Smooth muscle cell of the brain vasculature (primary cell): Measurements from ENCODE around the gene CCL3.
A peak's percentile ranks its signal among the peaks of the same experiment; 100 is the strongest.
"Not testable (repeated sequence)": the region's sequence is repeated elsewhere in the genome, so short reads cannot be mapped to it uniquely, and the experiment has no call there.

ENCODE experiments used
- DNase-seq: peaks from one replicate; pipeline ENCODE4 v3.0.0-alpha.2; 2012; ENCODE audit warnings: low read depth, low spot score

The CCL3 gene

DNA sequence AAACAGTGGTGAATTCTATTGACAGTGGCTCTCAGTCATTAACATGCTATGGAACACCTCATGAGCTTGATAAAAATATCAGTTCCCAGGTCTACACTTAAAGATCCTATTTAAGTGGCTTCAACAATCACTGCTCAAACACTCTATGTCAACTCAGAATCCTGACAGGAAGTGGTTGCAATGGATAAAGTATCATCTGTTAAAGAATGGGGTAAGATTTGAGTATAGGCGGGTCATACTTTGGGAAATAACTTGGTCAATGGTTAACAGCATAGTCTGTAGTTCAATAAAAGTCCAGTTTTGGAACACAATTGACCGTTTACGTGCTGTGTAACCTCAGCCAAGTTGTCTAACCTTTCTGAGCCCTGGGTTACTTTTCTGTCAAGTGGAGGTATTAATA lies 2.5 kb downstream of the CCL3 start:
- not testable (repeated sequence) for DNase-seq

DNA sequence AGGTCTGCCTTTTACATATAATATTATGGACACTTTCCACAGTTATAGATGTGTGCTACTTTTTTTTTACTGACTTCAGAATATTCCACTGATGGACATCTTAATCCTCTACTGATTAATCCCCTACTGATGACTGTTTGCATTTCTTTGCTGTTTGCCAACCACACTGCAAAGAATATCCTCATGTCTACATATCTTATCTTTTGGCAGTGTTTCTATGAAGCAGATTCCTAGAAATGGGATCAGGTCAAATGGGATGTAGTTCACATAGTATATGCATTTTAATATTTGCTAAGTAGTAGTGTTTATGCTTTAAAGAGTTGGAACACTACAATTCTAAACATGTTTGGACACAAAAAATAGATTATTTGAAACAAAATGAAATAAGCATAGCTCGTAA lies 3.2 kb downstream of the CCL3 start:
- no peak for DNase-seq

DNA sequence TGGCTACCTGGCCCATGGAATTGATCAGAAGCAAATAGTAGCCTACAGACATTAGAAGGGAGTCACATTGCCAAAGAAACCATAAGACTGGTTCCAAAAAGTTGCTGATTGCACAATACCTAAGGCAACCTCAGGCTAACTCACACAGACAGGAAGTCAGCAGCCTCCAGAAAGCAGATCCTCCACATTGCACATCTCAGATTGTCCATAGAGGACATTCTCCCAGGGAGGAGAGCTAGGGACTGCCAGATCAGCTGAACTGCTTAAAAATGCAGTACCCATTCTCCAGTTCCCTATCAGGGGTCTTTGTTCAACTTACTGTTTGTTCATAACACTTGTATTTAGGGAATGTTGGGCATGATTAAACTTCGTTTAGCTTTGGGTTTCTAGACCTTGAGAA lies 4.2 kb downstream of the CCL3 start:
- DNase-seq, result no peak

DNA sequence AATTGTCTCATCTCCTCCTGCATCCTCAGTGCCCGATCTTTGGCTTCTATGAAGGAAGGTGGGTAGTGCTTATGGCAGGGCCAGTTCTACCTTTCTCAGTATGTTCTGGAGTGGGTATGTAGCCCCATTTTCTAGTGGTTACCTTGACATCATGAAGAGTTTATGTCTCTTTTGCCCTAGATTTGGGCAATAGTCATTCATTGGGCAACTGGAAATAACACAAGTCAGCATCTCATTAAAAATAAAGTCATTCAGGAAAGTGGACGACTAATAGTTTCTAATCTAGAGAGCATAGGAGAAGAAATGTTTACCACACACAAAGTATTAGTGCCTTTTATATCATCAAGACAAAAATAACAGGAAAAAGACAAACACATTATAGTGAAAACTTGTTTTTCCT lies 6.3 kb downstream of the CCL3 start:
- DNase-seq, result not testable (repeated sequence)

DNA sequence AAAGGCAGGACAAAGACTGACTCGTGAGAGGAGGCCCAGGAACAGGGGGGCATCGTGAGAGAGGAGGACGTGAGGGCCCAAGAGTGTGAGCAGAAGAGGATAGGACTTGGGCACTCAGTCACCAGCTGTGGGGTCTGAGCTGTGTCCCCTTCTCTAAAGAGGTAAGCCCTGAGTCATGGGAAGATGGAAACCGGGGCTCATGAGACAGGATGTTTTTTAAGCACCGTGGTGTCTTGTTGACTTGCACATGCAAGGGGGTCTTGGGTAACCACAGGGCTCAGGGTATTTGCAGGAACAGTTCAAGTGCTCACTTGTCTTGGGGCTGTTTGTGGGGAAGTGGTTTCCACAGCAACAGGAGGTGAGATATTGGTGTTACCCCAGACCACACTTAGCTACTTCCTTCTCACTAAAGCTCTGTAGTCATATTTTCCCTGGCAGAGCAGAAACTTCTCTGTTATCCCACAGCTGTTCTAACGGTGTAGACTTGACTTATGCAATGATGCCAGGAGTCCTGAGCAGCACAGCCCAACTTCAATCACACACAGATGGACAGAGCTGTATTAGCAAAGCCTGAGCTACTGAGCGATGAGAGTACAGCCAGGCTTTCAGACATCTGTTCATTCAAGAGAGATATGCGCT lies 7.3 kb downstream of the CCL3 start:
- not testable (repeated sequence) for DNase-seq

DNA sequence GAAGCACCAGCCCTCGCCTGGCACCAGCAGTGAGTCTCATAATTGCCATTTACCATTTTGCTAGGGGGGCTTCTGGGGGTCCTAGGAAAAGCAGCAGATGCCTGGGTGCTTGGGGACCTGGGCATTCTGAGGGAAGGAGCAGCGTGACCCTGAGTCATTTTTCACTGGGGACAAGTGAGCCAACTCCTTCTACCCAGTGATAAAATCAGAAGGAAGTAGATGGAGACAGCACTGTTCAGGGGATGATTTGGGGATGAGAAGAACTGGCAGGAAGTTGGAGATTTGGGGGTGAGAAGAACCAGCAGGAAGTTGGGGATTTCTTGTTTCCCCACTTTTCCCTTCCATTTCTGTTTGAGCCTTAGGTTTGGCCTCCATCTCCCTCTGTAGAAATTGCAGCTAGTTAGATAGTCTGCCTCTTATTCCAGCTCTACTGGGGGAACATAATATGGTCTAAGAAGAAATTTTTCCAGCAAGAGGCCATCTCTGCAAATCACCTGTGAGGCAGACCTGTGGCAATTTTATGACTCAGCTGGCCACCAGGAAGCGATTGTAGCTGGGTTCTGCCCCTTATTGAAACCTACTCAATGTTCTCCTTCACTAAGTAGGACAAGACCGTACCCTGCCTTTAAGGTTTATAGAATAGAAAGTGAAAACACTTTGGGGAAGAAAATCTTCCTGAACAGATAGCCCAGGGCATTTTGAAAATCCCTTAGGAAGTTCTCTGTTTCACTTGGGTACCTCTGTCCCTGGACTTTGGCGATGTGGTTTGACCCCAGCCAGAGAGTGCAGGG lies 8.1 kb downstream of the CCL3 start:
- not testable (repeated sequence) for DNase-seq

DNA sequence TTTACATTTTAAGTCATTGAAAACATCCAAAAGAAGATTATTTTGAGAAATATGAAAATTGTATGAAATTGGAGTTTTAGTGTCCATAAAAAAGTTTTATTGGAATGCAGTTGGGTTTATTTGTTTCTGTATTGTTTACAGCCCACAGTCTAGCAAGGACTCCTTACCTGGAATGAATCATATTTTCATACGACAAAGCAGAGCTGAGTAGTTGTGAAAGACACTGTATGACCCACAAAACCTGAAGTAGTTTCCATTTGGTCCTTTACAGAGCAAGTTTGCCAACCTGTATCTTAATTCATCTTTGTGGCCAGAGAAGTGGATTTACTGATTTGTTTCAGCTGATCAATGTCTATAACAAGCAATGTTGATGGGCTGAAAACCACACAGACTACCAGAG lies 15.6 kb downstream of the CCL3 start:
- DNase-seq, result no peak

DNA sequence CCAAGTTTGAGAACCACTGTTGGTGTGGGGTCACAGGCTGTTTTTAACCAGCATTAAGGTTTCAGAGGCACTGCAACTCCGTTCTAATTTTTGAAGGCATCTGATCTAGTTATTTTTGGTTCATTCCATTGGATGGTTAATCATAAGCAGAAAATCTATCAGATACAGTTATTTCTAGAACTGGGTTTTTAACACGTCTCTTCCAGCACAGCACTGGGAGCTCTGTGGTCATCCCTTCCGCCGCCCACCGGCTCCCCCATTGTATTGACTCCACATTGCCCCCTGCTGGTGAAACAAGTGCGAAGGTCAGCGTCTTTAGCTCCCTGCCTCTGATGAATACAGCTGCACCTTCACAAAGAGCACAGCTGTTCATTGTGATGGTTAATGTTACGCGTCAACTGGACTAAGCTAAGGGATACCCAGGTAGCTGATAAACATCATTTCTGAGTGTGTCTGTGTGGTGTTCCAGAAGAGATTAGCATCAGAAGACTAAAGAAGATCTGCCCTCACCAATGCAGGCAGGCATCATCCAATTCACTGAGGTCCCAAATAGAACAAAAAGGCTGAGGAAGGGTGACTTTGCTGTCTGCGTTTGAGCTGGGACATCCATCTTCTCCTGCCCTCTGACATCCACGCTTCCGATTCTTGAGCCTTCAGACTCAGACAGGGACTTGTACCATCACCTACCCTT lies 17.4 kb downstream of the CCL3 start:
- DNase-seq, result peak; percentile 2

DNA sequence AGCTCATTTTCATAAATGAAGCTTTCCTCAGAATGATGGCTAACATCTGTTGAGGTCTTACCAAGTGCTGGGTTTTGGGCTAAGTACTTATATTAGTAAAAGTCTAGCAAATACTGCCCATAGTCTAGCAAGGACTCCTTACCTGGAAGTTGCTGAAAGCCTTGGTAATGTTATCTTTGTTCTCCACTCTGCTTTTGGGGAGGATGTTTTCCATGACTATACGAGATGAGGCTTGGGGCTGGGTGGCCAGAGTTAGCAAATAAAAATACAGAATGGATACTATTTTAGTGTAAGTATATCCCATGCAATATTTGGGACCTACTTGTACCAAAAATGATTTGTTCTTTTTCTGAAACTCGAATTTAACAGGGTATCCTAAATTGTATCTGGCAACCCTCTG lies 18.2 kb downstream of the CCL3 start:
- DNase-seq, result no peak

DNA sequence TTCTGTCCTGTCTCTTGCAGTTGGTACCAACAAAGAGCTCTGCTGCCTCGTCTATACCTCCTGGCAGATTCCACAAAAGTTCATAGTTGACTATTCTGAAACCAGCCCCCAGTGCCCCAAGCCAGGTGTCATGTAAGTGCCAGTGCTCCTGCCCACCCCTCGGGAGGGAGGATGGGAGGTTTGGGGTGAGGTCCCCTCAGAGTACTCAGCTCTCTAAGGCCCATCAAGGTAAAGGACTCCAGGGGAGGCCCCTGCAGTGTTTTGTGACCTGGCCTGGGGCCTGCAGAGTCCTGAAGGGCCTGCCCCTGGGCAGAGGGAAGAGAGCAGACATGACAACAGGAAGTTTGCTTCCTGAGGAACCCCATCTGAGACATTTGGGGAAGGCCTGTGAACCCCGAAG lies 19.5 kb downstream of the CCL3 start:
- no peak for DNase-seq

DNA sequence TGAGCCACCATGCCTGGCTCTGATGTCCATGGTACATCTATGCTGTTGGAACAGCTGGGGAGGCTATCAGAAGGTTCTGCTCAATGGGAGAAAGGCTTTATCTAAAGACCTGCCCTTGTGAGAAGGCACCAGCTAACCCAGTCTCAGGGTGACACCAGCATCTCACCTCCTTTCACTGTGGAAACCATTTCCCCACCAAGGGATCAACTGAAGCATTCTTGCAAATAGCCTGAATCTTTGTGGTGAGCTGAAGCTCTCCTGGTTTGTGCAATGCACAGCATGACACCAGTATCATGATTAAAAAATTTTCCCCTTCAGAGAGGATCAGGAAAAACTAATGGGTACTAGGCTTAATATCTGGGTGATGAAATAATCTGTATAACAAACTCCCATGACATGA lies 20.8 kb downstream of the CCL3 start:
- no peak for DNase-seq

DNA sequence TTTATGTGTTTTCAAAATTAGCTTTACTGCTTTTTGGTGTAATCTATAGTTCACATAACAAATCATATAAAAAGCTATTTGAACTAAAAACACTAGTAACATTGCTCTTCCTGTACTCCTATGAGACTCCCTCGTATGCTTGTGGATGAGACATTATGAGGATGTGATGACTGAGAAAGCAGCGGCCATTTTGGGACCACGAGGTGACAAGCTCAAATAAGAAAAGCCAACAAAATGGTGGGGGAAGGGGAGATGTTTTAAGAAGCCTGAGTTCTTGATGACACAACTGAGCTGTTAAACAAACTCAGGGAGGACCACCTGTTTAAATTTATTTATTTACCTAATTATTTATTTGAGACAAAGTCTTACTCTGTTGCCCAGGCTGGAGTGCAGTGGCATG lies 21.4 kb downstream of the CCL3 start:
- DNase-seq, result no peak

DNA sequence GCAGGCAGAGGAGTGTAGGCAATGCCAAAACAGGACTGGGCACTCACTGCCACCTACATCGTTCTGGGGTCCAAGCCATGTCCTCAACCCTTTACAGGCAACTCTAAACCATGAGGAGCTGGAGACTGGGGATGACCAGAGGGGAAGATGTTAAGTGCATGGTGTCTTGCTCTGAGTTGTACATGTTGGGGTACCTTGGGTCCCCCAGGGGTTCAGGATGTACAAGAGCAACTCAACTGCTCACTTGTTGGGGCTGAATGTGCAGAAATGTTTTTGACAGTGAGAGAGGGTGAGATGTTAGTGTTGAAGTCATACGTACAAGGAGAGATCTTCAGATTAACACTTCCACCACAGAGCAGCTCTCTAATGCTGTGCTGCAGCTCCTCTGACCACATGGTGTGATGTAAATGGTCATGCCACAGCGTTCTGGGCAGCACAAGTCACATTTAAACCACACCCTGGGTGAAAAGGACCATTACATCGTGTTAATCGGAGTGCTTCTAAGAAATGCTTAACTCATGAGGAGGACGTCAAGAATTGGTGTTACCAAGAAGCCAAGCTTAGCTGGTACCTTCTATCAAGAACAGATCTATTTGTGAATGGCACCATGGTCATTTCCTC lies 23.5 kb downstream of the CCL3 start:
- DNase-seq, result no peak

DNA sequence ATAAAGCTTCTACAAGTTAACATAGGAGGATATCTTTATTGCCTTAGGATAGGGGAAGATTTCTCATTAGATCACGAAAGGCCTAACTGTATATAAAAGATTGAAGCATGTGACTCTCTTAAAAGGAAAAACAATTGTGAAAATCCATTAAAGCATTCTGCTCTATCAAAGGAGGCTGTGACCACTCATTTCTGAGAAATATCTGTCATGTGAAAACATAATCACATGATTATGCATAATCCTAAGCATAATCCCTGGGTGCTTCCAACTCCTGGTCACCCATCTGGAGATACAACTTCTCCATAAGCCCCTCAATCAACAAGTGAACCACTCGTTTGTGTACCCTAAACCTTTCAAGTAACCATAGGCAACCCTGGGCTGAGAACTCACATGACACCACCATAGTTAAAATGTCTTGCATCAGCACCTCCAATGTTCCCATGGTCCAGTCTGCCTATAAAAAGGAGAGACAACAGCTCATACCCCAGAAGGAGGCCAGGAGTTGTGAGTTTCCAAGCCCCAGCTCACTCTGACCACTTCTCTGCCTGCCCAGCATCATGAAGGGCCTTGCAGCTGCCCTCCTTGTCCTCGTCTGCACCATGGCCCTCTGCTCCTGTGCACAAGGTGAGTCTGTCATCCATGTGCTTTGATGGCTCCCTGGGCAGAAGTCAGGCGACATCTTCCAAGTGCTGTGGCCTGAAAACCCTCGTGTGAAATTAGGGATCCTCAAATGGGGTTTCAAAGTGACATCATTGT lies 26.0 kb downstream of the CCL3 start, which contains the start of gene CCL18:
Gene CCL18, plus strand, starts transcription at position 487 of the 756 bp plus-strand sequence. Its CDS starts 71 bp downstream, at position 558.
- DNase-seq, result no peak

DNA sequence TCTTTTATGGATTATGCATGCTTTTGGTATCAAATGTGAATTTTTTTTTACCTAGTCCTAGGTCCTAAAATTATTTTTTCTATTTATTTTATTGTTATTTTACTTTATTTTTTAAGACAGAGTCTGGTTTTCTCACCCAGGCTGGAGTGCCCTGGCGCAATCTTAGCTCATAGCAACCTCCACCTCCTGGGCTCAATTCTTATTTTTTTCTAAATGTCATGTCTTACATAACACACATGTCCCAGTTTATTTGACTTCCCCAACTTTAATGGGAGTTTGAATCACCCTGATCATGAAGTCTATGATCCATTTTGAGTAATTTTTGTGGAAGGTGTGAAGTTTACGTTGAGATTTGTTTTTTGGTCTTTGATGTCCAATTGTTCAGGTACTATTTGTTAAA lies 29.1 kb downstream of the CCL3 start:
- DNase-seq, result no peak

DNA sequence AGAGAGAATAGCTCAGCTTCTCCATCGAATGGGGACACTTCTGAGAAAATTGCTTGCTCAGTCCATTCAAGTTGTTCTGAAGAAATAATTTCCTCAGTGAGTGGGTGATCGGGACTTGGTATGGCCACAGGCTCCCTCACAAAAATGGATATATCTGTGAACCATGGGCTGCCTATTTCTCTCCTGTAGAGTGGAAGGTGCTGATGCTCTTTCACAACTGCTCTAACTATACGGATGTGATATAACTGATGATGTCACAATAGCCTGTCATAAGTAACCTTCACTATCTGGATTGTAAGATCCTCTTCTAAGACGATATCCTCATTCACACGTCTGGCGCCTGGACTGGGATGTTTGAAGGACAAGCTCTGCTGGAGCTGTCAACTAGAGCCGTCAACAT lies 30.5 kb downstream of the CCL3 start:
- DNase-seq, result no peak

DNA sequence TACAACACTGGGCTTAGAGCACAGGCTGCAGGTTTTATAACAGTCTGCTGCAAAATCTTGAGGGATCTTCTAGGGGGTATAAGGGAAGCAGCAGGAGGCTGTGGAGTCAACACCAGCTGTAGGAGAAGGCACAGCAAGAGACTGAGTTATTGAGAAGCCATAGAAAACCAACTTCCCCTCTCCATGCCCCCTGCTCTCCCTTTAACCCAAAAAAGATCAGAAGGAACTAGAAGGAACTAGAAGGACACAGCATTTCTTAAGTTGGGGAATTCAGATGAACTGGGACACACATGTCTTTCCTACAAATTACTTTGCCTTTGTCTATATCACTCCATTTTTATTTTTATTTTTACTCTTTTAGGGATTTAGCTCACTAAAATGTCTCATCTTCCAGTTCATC lies 32.0 kb downstream of the CCL3 start:
- DNase-seq, result no peak

DNA sequence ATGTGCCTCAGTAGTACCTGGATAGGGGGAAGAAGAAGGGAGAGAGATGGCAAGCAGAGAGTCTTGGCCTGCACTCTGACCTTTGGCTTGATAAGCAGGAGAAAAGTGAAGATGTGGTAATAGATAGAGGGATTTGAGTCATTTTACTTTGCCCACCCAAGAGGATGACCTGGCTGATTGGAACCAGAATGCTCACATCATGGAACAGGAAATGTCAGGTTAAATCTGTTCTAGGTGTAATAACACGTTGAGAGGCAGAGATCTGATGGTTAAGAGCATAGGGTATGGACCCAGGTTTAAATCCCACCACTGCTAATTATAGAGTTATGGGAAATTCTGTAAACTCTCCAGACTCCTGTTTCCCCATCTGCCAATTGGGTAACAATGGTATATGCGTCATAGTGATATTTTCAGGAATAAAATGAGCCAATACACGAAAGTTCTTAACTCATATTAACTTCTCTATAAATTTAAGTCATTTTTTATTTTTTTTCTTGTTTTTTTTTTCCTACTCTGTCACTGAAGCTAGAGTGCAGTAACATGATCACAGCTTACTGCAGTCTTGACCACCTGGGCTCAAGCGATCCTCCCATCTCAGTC lies 33.9 kb downstream of the CCL3 start:
- DNase-seq, result no peak

DNA sequence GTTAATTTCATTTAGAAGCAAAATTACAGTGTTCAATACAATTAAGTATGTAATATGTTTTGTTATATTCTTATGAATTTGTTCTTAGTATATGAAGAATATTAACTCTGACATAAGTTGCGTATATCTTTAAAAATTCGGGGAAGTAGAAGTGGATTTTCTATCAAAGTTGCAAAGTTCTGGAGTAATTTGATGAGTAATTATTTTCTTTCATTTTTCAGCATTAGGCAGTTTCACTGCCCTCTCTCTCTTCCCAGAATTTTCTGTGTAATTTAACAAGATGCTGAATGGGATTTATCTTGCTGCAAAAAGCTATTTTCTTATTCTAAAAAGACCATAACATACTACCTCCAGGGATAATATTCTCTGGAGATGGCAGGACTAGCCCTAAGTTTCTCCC lies 34.8 kb downstream of the CCL3 start:
- no peak for DNase-seq

DNA sequence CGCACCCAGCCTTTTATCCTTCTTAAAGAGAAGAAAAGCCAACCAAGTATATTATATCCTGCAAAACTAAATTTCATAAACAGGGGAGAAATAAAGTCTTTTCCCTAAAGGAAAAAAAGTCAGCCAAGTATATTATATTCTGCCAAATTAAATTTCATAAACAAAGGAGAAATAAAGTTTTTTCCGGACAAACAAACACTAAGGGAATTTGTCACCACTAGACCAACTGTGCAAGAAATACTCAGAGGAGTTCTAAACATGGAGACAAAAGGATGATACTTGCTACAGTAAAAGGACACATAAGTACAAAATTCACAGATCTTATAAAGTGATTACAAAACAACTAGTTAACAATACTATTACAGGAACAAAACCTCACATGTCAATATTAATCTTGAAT lies 40.3 kb downstream of the CCL3 start:
- no peak for DNase-seq

DNA sequence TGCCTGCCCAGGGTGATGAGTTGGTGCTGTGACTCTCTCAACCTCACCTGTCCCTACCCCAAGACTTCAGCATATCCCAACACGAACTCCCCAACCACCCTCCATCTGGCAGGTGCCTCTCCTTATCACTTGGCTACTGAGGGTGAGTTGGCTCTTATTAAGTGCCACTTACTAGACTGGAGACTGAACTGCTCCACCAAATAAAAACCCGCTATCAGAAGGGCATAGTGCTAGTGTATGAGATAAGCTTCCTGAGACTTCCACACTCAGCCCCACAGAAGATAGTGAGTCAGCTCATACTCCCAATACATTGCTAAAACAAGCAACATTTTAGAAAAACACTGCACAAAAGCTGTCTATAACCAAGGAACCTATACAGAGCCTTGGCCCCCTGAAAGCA lies 41.9 kb downstream of the CCL3 start:
- DNase-seq, result no peak
